K562 (cell line): Measurements from ENCODE around the gene TMF1. TPM values are rescaled to one million over a fixed set of nuclear protein-coding genes. Genes with fewer than 3 reads are reported as not detected.

Experiments
- ATF7 ChIP-seq: fragments of 450-650 bp; IDR thresholded peaks from 2 replicates; pipeline ENCODE4 v1.7.1; 2014; ENCODE audit warnings: mild to moderate bottlenecking, moderate library complexity
- BHLHE40 ChIP-seq: IDR thresholded peaks from 2 replicates; pipeline ENCODE4 v1.6.1; 2011; ENCODE audit warnings: low read length, improper control_type of control experiment
- BMI1 ChIP-seq: fragments of 150-350 bp; IDR thresholded peaks from 2 replicates; pipeline ENCODE4 v1.6.1; 2014; ENCODE audit warnings: low read length
- CEBPB ChIP-seq: fragments of 450-650 bp; IDR thresholded peaks from 2 replicates; pipeline ENCODE4 v1.6.1; 2016; ENCODE audit warnings: missing genetic modification characterization, missing compliant biosample characterization
- COPS2 ChIP-seq: fragments of 450-650 bp; conservative IDR thresholded peaks from 2 replicates; pipeline ENCODE4 v1.6.1; 2016; ENCODE audit warnings: mild to moderate bottlenecking, moderate library complexity
- FOXM1 ChIP-seq, 2 experiments: fragments of 450-650 bp in 1 of 2; sonication (generic) in 1 of 2; formaldehyde crosslinking in 1 of 2; IDR thresholded peaks; 2 replicates each; pipeline versions ENCODE4 v1.6.1 to v1.9.0; 2017 to 2022; ENCODE audit warnings: low read depth in 2 of 2, mild to moderate bottlenecking in 2 of 2, missing genetic modification reagents in 1 of 2, moderate library complexity in 1 of 2
- GABPA ChIP-seq: fragments of 200-800 bp; sonication (Bioruptor generic); conservative IDR thresholded peaks from 2 replicates; pipeline ENCODE4 v1.6.1; 2016; ENCODE audit warnings: low read depth, missing genetic modification characterization, missing compliant biosample characterization
- HNRNPLL ChIP-seq: fragments of 200-400 bp; formaldehyde crosslinking; IDR thresholded peaks from 2 replicates; pipeline ENCODE4 v1.6.1; 2017; ENCODE audit warnings: low read length, low read depth, mild to moderate bottlenecking; ENCODE audit not compliant: poor library complexity, severe bottlenecking
- MAFG ChIP-seq: fragments of 450-650 bp; conservative IDR thresholded peaks from 2 replicates; pipeline ENCODE4 v1.6.1; 2016; ENCODE audit warnings: missing genetic modification characterization, missing compliant biosample characterization
- MAZ ChIP-seq, 2 experiments: fragments of 450-650 bp in 1 of 2; sonication (generic) in 1 of 2; formaldehyde crosslinking; IDR thresholded peaks in 1 of 2; conservative IDR thresholded peaks in 1 of 2; 2 replicates each; pipeline versions ENCODE4 v1.4.0 to v1.5.0; 2020; ENCODE audit warnings: mild to moderate bottlenecking in 1 of 2, missing genetic modification reagents in 1 of 2
- MXI1 ChIP-seq: IDR thresholded peaks from 2 replicates; pipeline ENCODE4 v1.6.1; 2011; ENCODE audit warnings: low read depth, mild to moderate bottlenecking, improper control_type of control experiment, low read length
- ZBTB8A ChIP-seq: fragments of 450-650 bp; IDR thresholded peaks from 2 replicates; pipeline ENCODE4 v1.6.1; 2018; ENCODE audit warnings: mild to moderate bottlenecking, moderate library complexity; ENCODE audit not compliant: partially characterized antibody
- ZNF584 ChIP-seq: fragments of 200-800 bp; sonication (Bioruptor generic); IDR thresholded peaks from 2 replicates; pipeline ENCODE4 v1.6.1; 2016; ENCODE audit warnings: low read depth, mild to moderate bottlenecking, missing genetic modification characterization, missing compliant biosample characterization
- ZNF75A ChIP-seq: fragments of 450-650 bp; formaldehyde crosslinking; IDR thresholded peaks from 2 replicates; pipeline ENCODE4 v1.4.0; 2020; ENCODE audit warnings: mild to moderate bottlenecking
- ZNF76 ChIP-seq: fragments of 250-450 bp; sonication (Bioruptor Pico); IDR thresholded peaks from 2 replicates; pipeline ENCODE4 v1.4.0; 2020; ENCODE audit warnings: mild to moderate bottlenecking, moderate library complexity, borderline replicate concordance
- polyA plus RNA-seq, 8 experiments: library from polyadenylated mRNA; depleted of rRNA in 4 of 8; stranded (reverse) in 5 of 8; unstranded in 3 of 8; fragments of >200 nt; fragmentation: Nextera tagmentation in 2 of 8; fragmentation: Illumina TruSeq in 1 of 8; extraction: Ambion mirVana in 2 of 8; extraction: Trizol in 1 of 8; gene quantifications; 2 replicates each; pipeline versions ENCODE4 v1.2.1 to v1.2.3, GENCODE V29; 2011 to 2014; ENCODE audit warnings: inconsistent platforms in 1 of 8, missing spikeins in 1 of 8
- total RNA-seq, 7 experiments: library from RNA; depleted of rRNA in 6 of 7; stranded (reverse); fragments of >200 nt in 6 of 7; fragmentation: Illumina TruSeq in 2 of 7; extraction: Trizol in 2 of 7; gene quantifications; 2 replicates each; pipeline versions ENCODE4 v1.2.1 to v1.2.3, GENCODE V29; 2011 to 2021; ENCODE audit warnings: low replicate concordance in 1 of 7
- TF ChIP-seq, protein P1 (sequence below): sonication (generic); formaldehyde crosslinking; IDR thresholded peaks from 2 replicates; pipeline ENCODE4 v1.8.0; 2022; ENCODE audit warnings: missing genetic modification reagents, mild to moderate bottlenecking, borderline replicate concordance
- TF ChIP-seq, protein P2 (sequence below): sonication (generic); IDR thresholded peaks from 2 replicates; pipeline ENCODE4 v1.6.1; 2016
- TF ChIP-seq, protein P3 (sequence below): IDR thresholded peaks from 2 replicates; pipeline ENCODE4 v1.6.1; 2011; ENCODE audit not compliant: insufficient read length; ENCODE audit errors: extremely low read depth
- TF ChIP-seq, protein P4 (sequence below): fragments of 450-650 bp; IDR thresholded peaks from 2 replicates; pipeline ENCODE4 v1.7.1; 2018; ENCODE audit warnings: mild to moderate bottlenecking, low read depth; ENCODE audit not compliant: partially characterized antibody

TMF1 gene
- total and polyA plus RNA-seq, 9 of the 15 experiments (the other 6 are each of a cell fraction or from before 2014, with no cell fraction given) = 3.1 to 13.9 (median 10.3) TPM

DNA sequence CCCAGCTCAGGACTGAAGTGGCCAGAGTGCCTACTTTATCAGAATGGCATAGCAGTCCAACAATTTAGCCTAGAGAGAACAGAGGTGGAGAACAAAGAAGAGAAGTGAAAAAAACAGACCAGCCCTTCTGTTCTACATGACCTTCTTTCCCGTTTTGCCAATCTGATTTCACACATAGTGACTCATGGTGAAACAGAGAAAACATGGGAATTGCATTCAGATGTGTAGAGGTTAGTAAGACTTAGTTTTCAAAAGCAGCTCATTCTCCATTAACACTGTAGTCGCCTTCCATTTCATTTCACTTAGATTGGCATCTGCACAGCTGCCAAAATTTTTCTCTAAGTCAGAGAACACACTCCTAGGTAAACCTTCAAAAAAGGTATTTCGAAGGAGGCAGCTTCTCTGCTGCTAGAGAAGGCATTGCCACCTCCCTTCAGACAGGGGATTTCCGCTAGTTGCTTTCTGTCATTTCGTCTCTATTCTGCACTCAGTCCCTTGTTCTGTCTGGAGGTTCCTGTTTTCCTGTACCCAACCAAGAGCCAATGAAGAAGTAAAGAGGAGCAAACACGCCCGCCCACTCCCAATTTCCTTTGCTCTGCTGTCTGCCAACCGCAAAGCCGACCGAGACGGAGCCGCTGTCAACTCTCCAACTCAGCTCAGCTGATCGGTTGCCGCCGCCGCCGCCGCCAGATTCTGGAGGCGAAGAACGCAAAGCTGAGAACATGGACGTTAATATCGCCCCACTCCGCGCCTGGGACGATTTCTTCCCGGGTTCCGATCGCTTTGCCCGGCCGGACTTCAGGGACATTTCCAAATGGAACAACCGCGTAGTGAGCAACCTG lies 32.4 kb upstream of the TMF1 start, which contains the start of gene ARL6IP5 (continued):
- TF ChIP-seq, protein P1, sequence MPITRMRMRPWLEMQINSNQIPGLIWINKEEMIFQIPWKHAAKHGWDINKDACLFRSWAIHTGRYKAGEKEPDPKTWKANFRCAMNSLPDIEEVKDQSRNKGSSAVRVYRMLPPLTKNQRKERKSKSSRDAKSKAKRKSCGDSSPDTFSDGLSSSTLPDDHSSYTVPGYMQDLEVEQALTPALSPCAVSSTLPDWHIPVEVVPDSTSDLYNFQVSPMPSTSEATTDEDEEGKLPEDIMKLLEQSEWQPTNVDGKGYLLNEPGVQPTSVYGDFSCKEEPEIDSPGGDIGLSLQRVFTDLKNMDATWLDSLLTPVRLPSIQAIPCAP (CRISPR knock-in tag) = no peak
- no peak for TF ChIP-seq CEBPB
- TF ChIP-seq COPS2 = no peak
- TF ChIP-seq MAFG (tag) = no peak
- no peak for TF ChIP-seq ZNF75A (CRISPR knock-in tag)
- no peak for TF ChIP-seq FOXM1 (IDR thresholded peaks at IDR 0.05; ENCODE audit: low read depth)
- no peak for TF ChIP-seq FOXM1 (CRISPR knock-in tag; IDR thresholded peaks at IDR 0.05; ENCODE audit: low read depth)
- 0 out of 2 replicates have a peak, but pooled peaks have one; percentile 53 for TF ChIP-seq ATF7
- TF ChIP-seq GABPA = 0 out of 2 replicates have a peak, but pooled peaks have one; percentile 29
- no peak for TF ChIP-seq BHLHE40
- TF ChIP-seq HNRNPLL = peak; percentile 63
- TF ChIP-seq ZNF584 (CRISPR knock-in tag) = no peak
- TF ChIP-seq MAZ (CRISPR knock-in tag; conservative IDR thresholded peaks at IDR 0.05 in 1 of 2, IDR thresholded peaks at IDR 0.05 in 1 of 2) = no peak; a peak in 1 of 4 replicates
- TF ChIP-seq, protein P2, sequence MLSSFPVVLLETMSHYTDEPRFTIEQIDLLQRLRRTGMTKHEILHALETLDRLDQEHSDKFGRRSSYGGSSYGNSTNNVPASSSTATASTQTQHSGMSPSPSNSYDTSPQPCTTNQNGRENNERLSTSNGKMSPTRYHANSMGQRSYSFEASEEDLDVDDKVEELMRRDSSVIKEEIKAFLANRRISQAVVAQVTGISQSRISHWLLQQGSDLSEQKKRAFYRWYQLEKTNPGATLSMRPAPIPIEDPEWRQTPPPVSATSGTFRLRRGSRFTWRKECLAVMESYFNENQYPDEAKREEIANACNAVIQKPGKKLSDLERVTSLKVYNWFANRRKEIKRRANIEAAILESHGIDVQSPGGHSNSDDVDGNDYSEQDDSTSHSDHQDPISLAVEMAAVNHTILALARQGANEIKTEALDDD = peak; percentile 27; the same call in 1 of the 2 replicates
- TF ChIP-seq, protein P3, sequence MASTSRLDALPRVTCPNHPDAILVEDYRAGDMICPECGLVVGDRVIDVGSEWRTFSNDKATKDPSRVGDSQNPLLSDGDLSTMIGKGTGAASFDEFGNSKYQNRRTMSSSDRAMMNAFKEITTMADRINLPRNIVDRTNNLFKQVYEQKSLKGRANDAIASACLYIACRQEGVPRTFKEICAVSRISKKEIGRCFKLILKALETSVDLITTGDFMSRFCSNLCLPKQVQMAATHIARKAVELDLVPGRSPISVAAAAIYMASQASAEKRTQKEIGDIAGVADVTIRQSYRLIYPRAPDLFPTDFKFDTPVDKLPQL = no peak
- TF ChIP-seq MXI1 = no peak
- TF ChIP-seq BMI1 = no peak
- TF ChIP-seq ZBTB8A = no peak
- TF ChIP-seq ZNF76 (CRISPR knock-in tag) = no peak
- TF ChIP-seq, protein P4, sequence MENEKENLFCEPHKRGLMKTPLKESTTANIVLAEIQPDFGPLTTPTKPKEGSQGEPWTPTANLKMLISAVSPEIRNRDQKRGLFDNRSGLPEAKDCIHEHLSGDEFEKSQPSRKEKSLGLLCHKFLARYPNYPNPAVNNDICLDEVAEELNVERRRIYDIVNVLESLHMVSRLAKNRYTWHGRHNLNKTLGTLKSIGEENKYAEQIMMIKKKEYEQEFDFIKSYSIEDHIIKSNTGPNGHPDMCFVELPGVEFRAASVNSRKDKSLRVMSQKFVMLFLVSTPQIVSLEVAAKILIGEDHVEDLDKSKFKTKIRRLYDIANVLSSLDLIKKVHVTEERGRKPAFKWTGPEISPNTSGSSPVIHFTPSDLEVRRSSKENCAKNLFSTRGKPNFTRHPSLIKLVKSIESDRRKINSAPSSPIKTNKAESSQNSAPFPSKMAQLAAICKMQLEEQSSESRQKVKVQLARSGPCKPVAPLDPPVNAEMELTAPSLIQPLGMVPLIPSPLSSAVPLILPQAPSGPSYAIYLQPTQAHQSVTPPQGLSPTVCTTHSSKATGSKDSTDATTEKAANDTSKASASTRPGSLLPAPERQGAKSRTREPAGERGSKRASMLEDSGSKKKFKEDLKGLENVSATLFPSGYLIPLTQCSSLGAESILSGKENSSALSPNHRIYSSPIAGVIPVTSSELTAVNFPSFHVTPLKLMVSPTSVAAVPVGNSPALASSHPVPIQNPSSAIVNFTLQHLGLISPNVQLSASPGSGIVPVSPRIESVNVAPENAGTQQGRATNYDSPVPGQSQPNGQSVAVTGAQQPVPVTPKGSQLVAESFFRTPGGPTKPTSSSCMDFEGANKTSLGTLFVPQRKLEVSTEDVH = no peak
